HCT116 (cell line): ENCODE measurements around the gene GMDS. TPM values are rescaled to one million over a fixed set of nuclear protein-coding genes. Genes with fewer than 3 reads are reported as not detected.

Source experiments
- ATAC-seq: fragments of 200-7000 bp; cut with Tn5 transposase; 2 replicates; pipeline ENCODE4 v1.9.1; 2020; ENCODE audit warnings: mild to moderate bottlenecking, moderate library complexity
- BruUV-seq: library from RNA; stranded (reverse); fragments of 400-500 nt; replicated peaks from 2 replicates; lab custom pipeline; 2021; lab: Mats Ljungman, UMichigan
- CTCF ChIA-PET: fragments of 300-600 bp; sonication (Branson Sonifier 250); formaldehyde crosslinking; loops from one replicate; lab custom pipeline; 2021; ENCODE audit warnings: antibody characterized with exemption; lab: Charles Lee
- POLR2A ChIA-PET: fragments of 300-600, 350-600 bp; sonication (Branson Sonifier 250); formaldehyde crosslinking; loops from one replicate; lab custom pipeline; 2021; ENCODE audit warnings: antibody characterized with exemption; lab: Charles Lee
- RAD21 ChIA-PET, 2 experiments: fragments of 300-600 bp; sonication (Branson Sonifier 250); formaldehyde crosslinking; loops; one replicate each; lab custom pipeline; 2023; ENCODE audit warnings: low total read pairs in 2 of 2; ENCODE audit not compliant: uncharacterized antibody in 2 of 2, unreplicated experiment in 2 of 2, low non-redundant PET in 1 of 2; lab: Charles Lee
- DNase-seq: peaks from one replicate; pipeline ENCODE4 v3.0.0-alpha.2; 2010; ENCODE audit warnings: low read depth, low spot score
- H2AFZ ChIP-seq: fragments of 200-600 bp; shearing (Covaris generic), sonication (generic); 2 replicates; pipeline ENCODE4 v1.6.1; 2017; ENCODE audit warnings: low read depth, mixed run types, mixed read lengths, antibody characterized with exemption, low read length; ENCODE audit not compliant: poor library complexity, severe bottlenecking
- H3K27ac ChIP-seq: 2 replicates; pipeline ENCODE4 v1.5.1; 2012; ENCODE audit warnings: low read depth, low read length
- H3K27me3 ChIP-seq: fragments of 200-600 bp; sonication (generic); 2 replicates; pipeline ENCODE4 v1.6.1; 2016; ENCODE audit warnings: mixed run types, low read length, mixed read lengths; ENCODE audit not compliant: insufficient read depth
- H3K36me3 ChIP-seq, 2 experiments: fragments of 200-500 bp in 1 of 2; fragments of 200-600 bp in 1 of 2; sonication (Bioruptor generic) in 1 of 2; sonication (generic) in 1 of 2; 2 replicates each; pipeline versions ENCODE4 v1.5.1 to v1.6.1; 2014 to 2016; ENCODE audit warnings: low read length in 2 of 2, inconsistent platforms in 1 of 2, mixed read lengths in 1 of 2, mixed run types in 1 of 2; ENCODE audit not compliant: insufficient read depth in 2 of 2, control insufficient read depth in 1 of 2
- H3K4me1 ChIP-seq, 2 experiments: fragments of 200-600 bp in 1 of 2; sonication (generic) in 1 of 2; 2 replicates each; pipeline versions ENCODE4 v1.5.1 to v1.6.1; 2012 to 2017; ENCODE audit warnings: low read length in 2 of 2, inconsistent platforms in 1 of 2, mild to moderate bottlenecking in 1 of 2, mixed read lengths in 1 of 2, mixed run types in 1 of 2, moderate library complexity in 1 of 2; ENCODE audit not compliant: insufficient read depth in 2 of 2, control insufficient read depth in 1 of 2
- H3K4me2 ChIP-seq: fragments of 200-600 bp; sonication (generic); 2 replicates; pipeline ENCODE4 v1.6.1; 2017; ENCODE audit warnings: mixed run types, low read length, mixed read lengths
- H3K4me3 ChIP-seq, 2 experiments: fragments of 200-600 bp in 1 of 2; sonication (generic) in 1 of 2; replicated peaks in 1 of 2; 2 replicates each; pipeline ENCODE4 v1.5.1; 2011 to 2016; ENCODE audit warnings: low read length in 2 of 2, control low read depth in 1 of 2, low read depth in 1 of 2, mild to moderate bottlenecking in 1 of 2, mixed read lengths in 1 of 2, mixed run types in 1 of 2
- H3K79me2 ChIP-seq: fragments of 200-600 bp; sonication (generic); 2 replicates; pipeline ENCODE4 v1.6.1; 2017; ENCODE audit warnings: mild to moderate bottlenecking, mixed run types, low read length, moderate library complexity, mixed read lengths; ENCODE audit not compliant: insufficient read depth
- H3K9ac ChIP-seq: fragments of 200-600 bp; sonication (generic); 2 replicates; pipeline ENCODE4 v1.6.1; 2016; ENCODE audit warnings: low read length, mixed read lengths
- H3K9me2 ChIP-seq: fragments of 200-600 bp; sonication (generic), shearing (Covaris generic); 2 replicates; pipeline ENCODE4 v1.6.1; 2017; ENCODE audit warnings: mixed run types, mild to moderate bottlenecking, moderate library complexity; ENCODE audit not compliant: insufficient read depth
- H3K9me3 ChIP-seq, 2 experiments: fragments of 200-500 bp in 1 of 2; fragments of 200-600 bp in 1 of 2; sonication (Bioruptor generic) in 1 of 2; sonication (generic) in 1 of 2; 2 replicates each; pipeline ENCODE4 v1.6.1; 2014 to 2017; ENCODE audit warnings: low read length in 2 of 2, mixed read lengths in 2 of 2, inconsistent platforms in 1 of 2, low read depth in 1 of 2, mild to moderate bottlenecking in 1 of 2, mixed run types in 1 of 2, moderate library complexity in 1 of 2; ENCODE audit not compliant: control insufficient read depth in 1 of 2, insufficient read depth in 1 of 2
- H4K20me1 ChIP-seq: fragments of 200-600 bp; sonication (generic), shearing (Covaris generic); 2 replicates; pipeline ENCODE4 v1.6.1; 2017; ENCODE audit warnings: mixed run types, mild to moderate bottlenecking, moderate library complexity; ENCODE audit not compliant: insufficient read depth
- ATF3 ChIP-seq: IDR thresholded peaks from 2 replicates; pipeline ENCODE4 v1.6.1; 2012
- CEBPB ChIP-seq: IDR thresholded peaks from 2 replicates; pipeline ENCODE4 v1.6.1; 2012; ENCODE audit warnings: low read depth
- EGR1 ChIP-seq: IDR thresholded peaks from 2 replicates; pipeline ENCODE4 v1.6.1; 2012; ENCODE audit warnings: low read depth
- ELF1 ChIP-seq: IDR thresholded peaks from 2 replicates; pipeline ENCODE4 v1.6.1; 2012; ENCODE audit warnings: low read depth, borderline replicate concordance
- EZH2 ChIP-seq: fragments of 200-600 bp; sonication (generic); IDR thresholded peaks from 2 replicates; pipeline ENCODE4 v1.6.1; 2017; ENCODE audit warnings: antibody characterized with exemption, mixed run types
- FOSL1 ChIP-seq: IDR thresholded peaks from 2 replicates; pipeline ENCODE4 v1.6.1; 2012; ENCODE audit warnings: low read depth
- POLR2A ChIP-seq: IDR thresholded peaks from 2 replicates; pipeline ENCODE4 v1.7.0; 2011; ENCODE audit warnings: borderline replicate concordance; ENCODE audit not compliant: insufficient read depth, insufficient read length; ENCODE audit errors: extremely low read depth
- SP1 ChIP-seq: IDR thresholded peaks from 2 replicates; pipeline ENCODE4 v1.6.1; 2012; ENCODE audit warnings: low read depth
- SRF ChIP-seq: IDR thresholded peaks from 2 replicates; pipeline ENCODE4 v1.6.1; 2012; ENCODE audit warnings: low read depth
- YY1 ChIP-seq: IDR thresholded peaks from 2 replicates; pipeline ENCODE4 v1.6.1; 2011; ENCODE audit warnings: low read length, low read depth, moderate library complexity, mild to moderate bottlenecking; ENCODE audit not compliant: insufficient replicate concordance; ENCODE audit errors: extremely low read depth
- ZFX ChIP-seq: fragments of 450-650 bp; IDR thresholded peaks from 2 replicates; pipeline ENCODE4 v1.6.1; 2017
- ZNF274 ChIP-seq: fragments of 200-500 bp; sonication (Bioruptor generic); IDR thresholded peaks from 2 replicates; pipeline ENCODE4 v1.6.1; 2014; ENCODE audit warnings: mild to moderate bottlenecking, low read depth, low read length, inconsistent platforms
- intact Hi-C: fragments of 100-400 bp; cut with micrococcal nuclease; formaldehyde crosslinking; loops from 2 replicates; pipeline ENCODE4 v1.10.0; 2022
- total RNA-seq: library from RNA; stranded (reverse); gene quantifications from one replicate; pipeline ENCODE4 v1.2.1, GENCODE V29; 2021; ENCODE audit not compliant: unreplicated experiment
- TF ChIP-seq, protein P1 (sequence below), 3 experiments: fragments of 200-600 bp in 1 of 3; sonication (generic) in 1 of 3; IDR thresholded peaks in 2 of 3; conservative IDR thresholded peaks in 1 of 3; 2 replicates each; pipeline ENCODE4 v1.5.1; 2012 to 2017; ENCODE audit warnings: low read depth in 2 of 3, low read length in 2 of 3, antibody characterized with exemption in 1 of 3, borderline replicate concordance in 1 of 3, control low read depth in 1 of 3, mild to moderate bottlenecking in 1 of 3, mixed read lengths in 1 of 3, mixed run types in 1 of 3, moderate library complexity in 1 of 3; ENCODE audit not compliant: insufficient read depth in 1 of 3

Gene GMDS
- total RNA-seq, 1 experiment from 2014 or later: 34.4 TPM

DNA sequence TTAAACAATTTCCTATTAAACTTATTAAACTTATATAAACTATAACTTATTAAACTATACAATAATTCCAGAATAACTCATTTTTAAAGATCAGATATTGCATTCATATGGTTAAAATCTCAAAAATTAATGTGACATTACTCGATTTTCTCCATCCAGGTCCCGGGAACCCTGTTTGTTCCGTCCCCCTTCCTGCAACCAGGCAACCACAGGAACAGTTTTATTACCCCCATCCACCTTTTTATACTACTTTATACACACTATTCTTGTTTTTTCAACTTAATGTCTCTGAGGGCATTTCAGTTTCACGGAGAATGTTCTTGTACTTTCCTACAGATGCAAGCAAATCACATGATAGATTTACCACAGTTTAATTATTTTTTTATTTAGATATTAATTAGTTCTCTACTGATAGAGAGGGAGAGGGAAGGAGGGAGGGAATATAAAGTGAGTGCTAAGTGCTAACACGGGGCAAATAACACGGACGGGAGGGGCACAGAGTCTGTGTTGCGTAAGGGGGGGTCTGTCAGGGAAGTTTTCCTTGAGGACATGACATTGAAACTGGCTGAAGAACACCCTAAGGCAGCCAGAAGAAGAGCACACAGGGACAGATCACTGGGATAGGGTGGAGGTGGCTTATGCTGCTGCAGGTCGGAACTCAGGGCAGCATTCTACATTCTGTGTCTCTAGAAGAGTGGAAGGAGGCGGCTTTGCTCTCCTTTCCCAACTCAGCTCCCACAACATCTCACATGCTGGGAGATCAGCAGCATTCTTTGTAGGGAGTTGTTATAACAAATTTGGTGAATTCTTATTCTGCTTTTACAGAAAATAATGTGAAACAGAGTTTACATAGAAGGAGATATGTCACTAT, 410.5 kb downstream of the GMDS start:
- POLR2A ChIA-PET: no interaction called here
- intact Hi-C loops: no loop called here
- no peak for TF ChIP-seq ZNF274
- no peak for TF ChIP-seq EZH2
- TF ChIP-seq POLR2A: no peak
- no peak for TF ChIP-seq SRF
- no peak for TF ChIP-seq CEBPB
- TF ChIP-seq ELF1: no peak
- no peak for TF ChIP-seq YY1
- TF ChIP-seq, protein P1, sequence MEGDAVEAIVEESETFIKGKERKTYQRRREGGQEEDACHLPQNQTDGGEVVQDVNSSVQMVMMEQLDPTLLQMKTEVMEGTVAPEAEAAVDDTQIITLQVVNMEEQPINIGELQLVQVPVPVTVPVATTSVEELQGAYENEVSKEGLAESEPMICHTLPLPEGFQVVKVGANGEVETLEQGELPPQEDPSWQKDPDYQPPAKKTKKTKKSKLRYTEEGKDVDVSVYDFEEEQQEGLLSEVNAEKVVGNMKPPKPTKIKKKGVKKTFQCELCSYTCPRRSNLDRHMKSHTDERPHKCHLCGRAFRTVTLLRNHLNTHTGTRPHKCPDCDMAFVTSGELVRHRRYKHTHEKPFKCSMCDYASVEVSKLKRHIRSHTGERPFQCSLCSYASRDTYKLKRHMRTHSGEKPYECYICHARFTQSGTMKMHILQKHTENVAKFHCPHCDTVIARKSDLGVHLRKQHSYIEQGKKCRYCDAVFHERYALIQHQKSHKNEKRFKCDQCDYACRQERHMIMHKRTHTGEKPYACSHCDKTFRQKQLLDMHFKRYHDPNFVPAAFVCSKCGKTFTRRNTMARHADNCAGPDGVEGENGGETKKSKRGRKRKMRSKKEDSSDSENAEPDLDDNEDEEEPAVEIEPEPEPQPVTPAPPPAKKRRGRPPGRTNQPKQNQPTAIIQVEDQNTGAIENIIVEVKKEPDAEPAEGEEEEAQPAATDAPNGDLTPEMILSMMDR (IDR thresholded peaks at IDR 0.05 in 2 of 3, conservative IDR thresholded peaks at IDR 0.05 in 1 of 3; ENCODE audit: borderline replicate concordance in 1 of 3, insufficient read depth in 1 of 3, low read depth in 2 of 3, low read length in 2 of 3): no peak
- no peak for TF ChIP-seq ZFX
- no peak for TF ChIP-seq SP1
- no peak for TF ChIP-seq EGR1
- TF ChIP-seq ATF3: no peak
- no peak for TF ChIP-seq FOSL1

More for the DNA sequence above, 410.5 kb downstream of the GMDS start:
- CTCF ChIA-PET: no interaction called here
- H3K4me1 ChIP-seq: no peaks in the 10 kb centered on the region
- H3K4me2 ChIP-seq: no peak overlapping the region
- no peak for ATAC-seq
- H3K9me2 ChIP-seq: no peaks in the 10 kb centered on the region
- no peak overlapping the region for H2AFZ ChIP-seq
- no peaks in the 10 kb centered on the region for H3K9me3 ChIP-seq
- RAD21 ChIA-PET: no interaction called here
- H4K20me1 ChIP-seq: no peaks in the 10 kb centered on the region
- no peaks in the 10 kb centered on the region for H3K27me3 ChIP-seq
- no TSS peak for BruUV-seq
- DNase-seq: no peak
- H3K27ac ChIP-seq: no peak overlapping the region
- H3K9ac ChIP-seq: no peak overlapping the region
- H3K4me3 ChIP-seq: no peak overlapping the region
- no peaks in the 10 kb centered on the region for H3K36me3 ChIP-seq
- no peaks in the 10 kb centered on the region for H3K79me2 ChIP-seq
